ENCODE data around the gene ARHGAP24.
"Not testable (repeated sequence)": the region's sequence is repeated elsewhere in the genome, so short reads cannot be mapped to it uniquely, and the experiment has no call there.

The ARHGAP24 gene

DNA sequence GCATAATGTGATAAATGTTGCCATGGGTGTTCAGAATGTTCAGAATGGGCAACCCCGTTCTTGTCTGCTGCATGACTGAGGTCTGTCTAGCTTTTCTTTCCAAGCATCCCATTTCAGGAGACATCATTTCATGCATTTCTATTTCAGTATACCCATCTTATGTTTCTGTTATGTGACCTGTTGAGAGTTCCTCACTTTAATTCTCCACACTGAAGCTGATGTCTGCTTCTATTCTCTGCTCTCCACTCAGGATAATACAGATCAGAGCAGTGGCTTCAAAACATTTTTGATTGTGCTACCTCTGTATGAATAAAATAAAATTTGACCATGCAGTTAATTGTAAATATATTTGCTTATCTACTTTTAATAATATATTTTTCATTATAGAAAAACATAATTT lies 398.6 kb downstream of the ARHGAP24 start:
- no peak for DNase-seq

DNA sequence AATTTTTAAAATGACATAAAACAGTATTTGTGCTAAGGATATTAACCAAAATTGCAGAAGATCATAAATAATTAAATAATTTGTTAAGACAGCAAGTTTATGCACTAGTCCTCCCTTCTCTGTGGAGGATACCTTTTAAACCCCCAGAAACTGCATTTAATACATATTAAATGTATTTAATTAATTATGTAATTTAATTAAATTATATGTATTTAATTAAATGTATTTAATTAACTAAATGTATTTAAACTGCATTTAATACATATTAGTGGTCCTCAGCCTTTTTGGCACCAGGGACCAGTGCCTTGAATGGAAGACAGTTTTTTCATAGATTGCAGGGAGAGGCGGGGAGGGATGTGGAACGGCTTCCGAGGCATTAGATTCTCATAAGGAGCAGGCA lies 404.6 kb downstream of the ARHGAP24 start:
- DNase-seq, result no peak

DNA sequence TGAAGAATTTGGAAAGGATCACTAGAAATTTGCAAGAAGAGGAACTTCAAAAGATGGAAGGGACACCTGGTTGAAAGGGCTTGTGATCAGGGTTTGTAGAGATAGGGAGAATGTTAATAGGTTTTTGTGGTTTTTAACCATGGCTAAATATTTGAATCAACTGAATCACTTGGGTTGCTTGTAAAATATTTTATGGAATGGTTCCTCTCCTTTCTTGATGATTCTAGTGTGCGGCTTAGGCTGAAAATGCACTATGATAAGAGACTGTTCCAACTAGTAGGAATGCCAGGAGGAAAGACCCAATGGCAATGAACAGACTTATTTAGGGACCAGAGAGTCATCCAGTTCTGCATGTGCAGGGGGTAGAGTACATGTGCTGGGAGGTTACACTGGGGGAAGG lies 408.2 kb downstream of the ARHGAP24 start:
- no peak for DNase-seq

- DNase-seq, result no peak
Measured at GRCh38 chr4:85884251-85884650, 409.3 kb downstream of the ARHGAP24 start.

- DNase-seq, result no peak
Measured at GRCh38 chr4:85886665-85887064, 411.7 kb downstream of the ARHGAP24 start.

- DNase-seq, result no peak
Measured at GRCh38 chr4:85889314-85889713, 414.4 kb downstream of the ARHGAP24 start.

DNA sequence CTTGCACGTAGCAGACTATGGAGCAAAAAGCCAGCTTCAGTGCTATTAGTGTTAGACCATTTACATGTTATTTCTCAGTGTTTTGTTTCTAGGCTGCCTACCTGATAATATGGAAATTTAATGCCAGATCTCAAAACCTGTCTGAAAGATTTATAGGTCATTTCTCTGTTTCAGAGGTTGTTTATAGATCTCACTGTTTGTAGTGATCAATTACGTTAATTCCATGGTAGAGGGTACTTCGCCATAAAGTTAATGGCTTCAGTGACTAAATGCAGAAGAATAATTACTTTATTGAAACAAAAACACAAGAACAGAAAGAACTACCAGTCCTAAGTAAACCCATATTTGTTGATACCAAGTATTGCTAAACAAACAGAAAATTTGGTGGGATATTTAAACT lies 420.8 kb downstream of the ARHGAP24 start:
- DNase-seq, result no peak

GRCh38 chr4:85898231-85898630 lies 423.3 kb downstream of the ARHGAP24 start:
- DNase-seq, result no peak

GRCh38 chr4:85901500-85901899 lies 426.6 kb downstream of the ARHGAP24 start:
- no peak for DNase-seq

- not testable (repeated sequence) for DNase-seq
Measured at GRCh38 chr4:85902647-85903046, 427.7 kb downstream of the ARHGAP24 start.

GRCh38 chr4:85905761-85906160 lies 430.8 kb downstream of the ARHGAP24 start:
- DNase-seq, result no peak

DNA sequence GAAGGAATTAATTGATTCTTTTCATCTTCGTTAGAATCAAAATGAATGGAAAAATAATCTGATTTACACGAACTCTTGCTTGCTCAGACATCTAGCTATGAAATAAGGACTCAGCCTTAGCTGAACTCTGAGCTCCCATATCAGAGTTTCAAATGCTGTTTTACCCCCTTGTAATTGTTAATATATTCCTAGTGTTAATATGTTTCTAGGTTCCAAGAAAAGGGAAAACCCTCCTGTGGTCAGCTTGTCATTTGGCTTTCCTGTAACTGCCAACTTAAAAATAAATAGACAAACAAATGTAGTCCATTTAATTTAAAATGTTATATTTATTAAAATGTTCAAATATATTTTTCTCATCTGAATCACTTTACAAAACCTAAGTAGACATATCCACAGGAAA lies 432.1 kb downstream of the ARHGAP24 start:
- DNase-seq, result no peak

DNA sequence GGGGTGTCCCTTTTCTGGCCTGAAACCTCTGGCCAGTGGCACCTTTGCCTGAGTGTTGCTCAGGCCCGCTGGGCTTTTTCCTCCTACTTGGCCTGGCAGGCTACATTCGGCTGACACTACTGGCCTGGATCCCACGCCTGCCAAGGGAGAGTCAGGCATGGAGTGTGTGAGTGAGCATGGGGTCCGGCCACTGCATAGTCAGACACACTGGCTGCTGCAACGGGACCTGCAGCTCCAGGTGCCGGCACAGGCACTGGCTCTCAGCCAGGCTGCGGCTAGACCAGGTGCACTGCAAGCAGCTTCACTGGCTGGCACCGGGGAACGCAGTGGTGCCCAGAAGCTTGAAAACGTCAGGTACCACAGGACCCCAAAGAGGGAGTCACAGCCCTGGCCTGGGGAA lies 434.9 kb downstream of the ARHGAP24 start:
- DNase-seq, result no peak

GRCh38 chr4:85910985-85911384 lies 436.0 kb downstream of the ARHGAP24 start:
- no peak for DNase-seq

- no peak for DNase-seq
Measured at GRCh38 chr4:85913931-85914694, 439.2 kb downstream of the ARHGAP24 start.

DNA sequence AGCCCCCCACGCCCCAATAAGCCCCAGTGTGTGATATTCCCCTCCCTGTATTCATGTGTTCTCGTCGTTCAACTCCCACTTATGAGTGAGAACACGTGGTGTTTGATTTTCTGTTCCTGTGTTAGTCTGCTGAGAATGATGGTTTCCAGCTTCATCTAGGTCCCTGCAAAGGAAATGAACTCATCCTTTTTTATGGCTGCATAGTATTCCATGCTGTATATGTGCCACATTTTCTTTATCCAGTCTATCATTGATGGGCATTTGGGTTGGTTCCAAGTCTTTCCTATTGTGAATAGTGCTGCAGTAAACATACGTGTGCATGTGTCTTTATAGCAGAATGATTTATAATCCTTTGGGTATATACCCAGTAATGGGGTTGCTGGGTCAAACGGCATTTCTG lies 440.6 kb downstream of the ARHGAP24 start:
- DNase-seq, result not testable (repeated sequence)

GRCh38 chr4:85919200-85919887 lies 444.4 kb downstream of the ARHGAP24 start:
- no peak for DNase-seq

DNA sequence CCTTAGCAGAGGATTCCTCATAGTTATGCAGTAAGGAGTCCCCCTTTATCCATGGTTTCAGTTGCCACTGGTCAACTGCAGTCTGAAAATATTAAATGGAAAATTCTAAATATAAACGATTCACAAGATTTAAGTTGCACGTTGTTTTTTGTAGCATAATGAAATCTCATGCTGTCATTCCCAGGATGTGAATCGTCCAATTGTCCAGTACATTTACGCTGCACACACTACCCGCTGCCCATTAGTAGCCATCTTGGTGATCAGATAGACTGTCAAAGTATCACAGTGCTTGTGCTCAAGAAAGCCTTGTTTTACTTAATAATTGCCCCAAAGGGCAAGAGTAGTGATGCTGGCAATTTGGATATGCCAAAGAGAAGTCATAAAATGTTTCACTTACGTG lies 450.1 kb downstream of the ARHGAP24 start:
- DNase-seq, result no peak

GRCh38 chr4:85928775-85929591 lies 454.0 kb downstream of the ARHGAP24 start:
- no peak for DNase-seq

DNA sequence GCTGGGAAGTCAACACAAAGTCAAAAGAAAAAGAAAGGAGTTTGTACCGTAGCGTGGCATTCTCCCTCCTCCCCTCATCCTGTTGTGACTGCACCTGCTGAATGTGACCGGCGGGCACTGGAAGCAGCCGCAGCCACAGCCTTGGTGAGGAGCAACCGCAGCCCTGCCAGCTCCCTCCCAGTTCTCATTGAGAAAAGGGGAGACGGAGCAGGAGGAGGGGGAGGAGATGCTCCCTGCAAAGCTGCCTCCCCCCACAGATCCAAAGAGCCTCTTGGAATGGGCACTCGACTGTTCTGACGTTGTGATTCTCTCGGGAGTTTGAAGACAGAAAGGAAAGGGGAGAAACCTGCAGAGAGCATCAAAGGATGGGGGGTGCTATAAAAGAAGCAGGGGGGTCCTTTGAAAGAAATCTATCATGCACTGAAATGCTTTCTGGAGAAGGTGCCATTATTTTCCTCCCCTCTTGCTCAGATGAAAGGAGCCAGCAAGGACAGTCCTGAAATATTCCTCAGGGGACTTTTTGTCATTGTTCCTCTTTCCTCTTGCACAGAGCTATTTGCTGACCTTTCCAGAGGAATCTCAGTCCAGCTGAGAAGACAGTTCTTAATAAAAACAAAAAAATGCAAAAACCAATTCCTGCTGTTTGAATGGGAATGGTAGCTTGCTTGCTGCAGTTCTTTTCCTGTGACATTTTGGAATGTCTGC lies 455.2 kb downstream of the ARHGAP24 start:
- DNase-seq, result no peak

DNA sequence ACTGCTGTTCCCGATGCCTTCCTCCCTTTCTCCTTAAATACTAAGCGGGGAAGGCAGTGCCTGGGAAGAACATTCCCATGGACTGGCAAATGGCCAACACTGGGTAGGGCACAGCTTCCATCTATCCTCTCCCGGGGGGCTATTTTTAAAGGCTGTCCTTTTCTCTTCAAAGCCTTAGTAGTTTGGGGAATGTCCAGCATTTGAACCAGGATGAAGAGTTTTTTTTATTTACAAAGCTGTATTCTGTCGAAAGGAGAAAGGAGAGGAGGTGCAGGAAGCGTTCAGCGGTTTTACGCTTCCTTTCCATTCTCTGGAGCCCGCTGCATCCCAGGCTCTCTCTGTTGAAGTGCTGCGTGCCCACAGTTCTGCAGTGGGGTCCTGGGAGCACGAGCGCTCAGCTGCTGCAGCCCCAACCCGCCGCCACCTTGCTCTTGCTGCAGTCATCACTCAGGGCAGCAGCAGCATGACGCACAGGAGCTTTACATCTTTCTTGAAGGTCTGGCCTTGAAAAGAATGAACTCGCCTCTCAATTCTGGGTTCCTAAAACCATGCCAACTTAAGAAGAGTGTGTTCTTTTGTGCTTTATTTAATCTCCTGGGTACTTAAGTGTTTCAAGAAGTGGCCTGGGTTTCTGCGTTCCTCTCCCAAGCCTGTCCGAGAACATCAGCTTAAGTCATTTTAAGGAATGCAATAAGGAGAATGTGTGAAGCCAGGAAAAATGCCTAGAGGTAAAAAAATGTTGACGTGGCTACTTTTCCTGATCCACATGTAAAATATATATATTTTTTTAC lies 457.7 kb downstream of the ARHGAP24 start:
- DNase-seq, result no peak

- DNase-seq, result no peak
Measured at GRCh38 chr4:85933291-85933640, 458.3 kb downstream of the ARHGAP24 start.

All from stimulated activated CD4-positive, alpha-beta T cell treated with anti-CD3 and anti-CD28 coated beads, Interleukin-2, amount 100 ng/mL, for 48 hours (primary cell).